Upper lobe of left lung (tissue), 6 donors: Measurements from ENCODE around the gene SERGEF. TPM values are rescaled to one million over a fixed set of nuclear protein-coding genes. Genes with fewer than 3 reads are reported as not detected.

Experiments
- ATAC-seq, 2 donors: fragments of 200-7000 bp; cut with Tn5 transposase; one replicate each; pipeline ENCODE4 v1.9.1; 2022; ENCODE audit warnings: mild to moderate bottlenecking in 2 of 2, moderate library complexity in 2 of 2; ENCODE audit not compliant: low FRiP score in 2 of 2
- DNase-seq, 2 donors: peaks; one replicate each; pipeline ENCODE4 v3.0.0-alpha.2; 2019 to 2020
- H3K27ac ChIP-seq, 4 donors: fragments of 200-600 bp; sonication (generic); one replicate each; pipeline ENCODE4 v1.5.1; 2016 to 2019
- H3K27me3 ChIP-seq, 4 donors: fragments of 200-600 bp; sonication (generic); one replicate each; pipeline ENCODE4 v1.5.1; 2017 to 2019
- H3K36me3 ChIP-seq, 4 donors: fragments of 200-600 bp; sonication (generic); one replicate each; pipeline ENCODE4 v1.5.1; 2016 to 2019
- H3K4me1 ChIP-seq, 4 donors: fragments of 200-600 bp; sonication (generic); one replicate each; pipeline ENCODE4 v1.5.1; 2018 to 2019
- H3K4me3 ChIP-seq, 4 donors: fragments of 200-600 bp; sonication (generic); one replicate each; pipeline ENCODE4 v1.5.1; 2017 to 2019; ENCODE audit warnings: mild to moderate bottlenecking in 2 of 4, moderate library complexity in 1 of 4
- H3K9me3 ChIP-seq, 4 donors: fragments of 200-600 bp; sonication (generic); one replicate each; pipeline ENCODE4 v1.5.1; 2018 to 2019
- CTCF ChIP-seq, 6 experiments: fragments of 450-650 bp in 4 of 6; fragments of 200-600 bp in 2 of 6; sonication (generic) in 2 of 6; IDR thresholded peaks; one replicate each; pipeline ENCODE4 v1.5.1; 2016 to 2019; ENCODE audit warnings: antibody characterized with exemption in 6 of 6
- EP300 ChIP-seq, 4 donors: sonication (generic); formaldehyde crosslinking; IDR thresholded peaks; one replicate each; pipeline ENCODE4 v1.5.1; 2017; ENCODE audit warnings: antibody characterized with exemption in 4 of 4, control low read depth in 2 of 4
- POLR2A ChIP-seq, 4 donors: fragments of 450-650 bp; IDR thresholded peaks; one replicate each; pipeline ENCODE4 v1.5.1; 2016 to 2017; ENCODE audit warnings: antibody characterized with exemption in 4 of 4, mild to moderate bottlenecking in 2 of 4
- POLR2AphosphoS5 ChIP-seq, 2 donors: sonication (generic); formaldehyde crosslinking; IDR thresholded peaks; one replicate each; pipeline ENCODE4 v1.5.1; 2017; ENCODE audit warnings: antibody characterized with exemption in 2 of 2
- WGBS, 2 donors: methylation state at CpG; one replicate each; pipeline ENCODE4 v1.1.5; 2017 to 2018; 5-methylcytosine and 5-hydroxymethylcytosine counted together
- total RNA-seq, 6 donors: library from RNA; depleted of rRNA in 4 of 6; stranded (reverse); fragments of >200 nt in 4 of 6; gene quantifications; one replicate each; pipeline versions ENCODE4 v1.1.0 to v1.2.1, GENCODE V29; 2016 to 2021
- donor health status: DM: no; HTN: no; CAD: no; lungs with moderate emphysema.
- donor health status: DM: no; HTN: yes; CAD: no; lungs with severe emphysema.

SERGEF gene
- total RNA-seq, 6 donors from 2014 or later: 21.7 to 40.5 (median 34.8) TPM

- DNase-seq (no peak), ATAC-seq (no peak)
- WGBS, 2 donors: 57 to 59% methylated on average over 3 of the region's 3 CpGs
- Histone ChIP-seq H3K27me3 (no peaks in the 10 kb centered on the region), H3K4me1 (peaks cover 0 to 5% (median 0%) of the 10 kb centered on the region in 4 donors), H3K9me3 (no peaks in the 10 kb centered on the region), H3K27ac (no peak overlapping the region), H3K36me3 (no peaks in the 10 kb centered on the region), H3K4me3 (no peak overlapping the region)
- TF ChIP-seq CTCF (IDR thresholded peaks at IDR 0.05) (no peak), POLR2AphosphoS5 (IDR thresholded peaks at IDR 0.05) (no peak), EP300 (IDR thresholded peaks at IDR 0.05) (no peak), POLR2A (IDR thresholded peaks at IDR 0.05) (no peak)
These were observed 202.1 kb downstream of the SERGEF start for GRCh38 chr11:17810746-17811145.

- TF ChIP-seq EP300 (IDR thresholded peaks at IDR 0.05) (no peak), POLR2AphosphoS5 (IDR thresholded peaks at IDR 0.05) (no peak), CTCF (IDR thresholded peaks at IDR 0.05) (no peak), POLR2A (IDR thresholded peaks at IDR 0.05) (no peak)
- H3K27me3 ChIP-seq: no peaks in the 10 kb centered on the region
- peaks cover 0 to 5% (median 0%) of the 10 kb centered on the region in 4 donors for H3K4me1 ChIP-seq
- ATAC-seq: no peak
- no peaks in the 10 kb centered on the region for H3K36me3 ChIP-seq
- 90 to 100% methylated on average over 1 of the region's 1 CpG for WGBS, 2 donors
- no peak overlapping the region for H3K27ac ChIP-seq
- no peaks in the 10 kb centered on the region for H3K9me3 ChIP-seq
- no peak for DNase-seq
- H3K4me3 ChIP-seq: no peak overlapping the region
These were observed 202.8 kb downstream of the SERGEF start for GRCh38 chr11:17810041-17810440.

GRCh38 chr11:17807034-17807433 lies 205.8 kb downstream of the SERGEF start:
- no peak for DNase-seq

GRCh38 chr11:17805873-17806272 lies 207.0 kb downstream of the SERGEF start:
- DNase-seq: no peak
- TF ChIP-seq POLR2AphosphoS5 (IDR thresholded peaks at IDR 0.05): no peak
- ATAC-seq: no peak
- 92 to 100% methylated on average over 1 of the region's 1 CpG for WGBS, 2 donors
- no peak overlapping the region for H3K27ac ChIP-seq
- no peaks in the 10 kb centered on the region for H3K27me3 ChIP-seq
- no peaks in the 10 kb centered on the region for H3K36me3 ChIP-seq
- H3K9me3 ChIP-seq: no peaks in the 10 kb centered on the region
- no peaks in the 10 kb centered on the region for H3K4me1 ChIP-seq
- H3K4me3 ChIP-seq: no peak overlapping the region

More at GRCh38 chr11:17807034-17807433, 205.8 kb downstream of the SERGEF start:
- no peak for ATAC-seq
- H3K36me3 ChIP-seq: no peaks in the 10 kb centered on the region
- no peaks in the 10 kb centered on the region for H3K4me1 ChIP-seq
- H3K4me3 ChIP-seq: no peak overlapping the region
- no peak overlapping the region for H3K27ac ChIP-seq
- no peaks in the 10 kb centered on the region for H3K9me3 ChIP-seq
- H3K27me3 ChIP-seq: no peaks in the 10 kb centered on the region
- no peak for TF ChIP-seq POLR2AphosphoS5 (IDR thresholded peaks at IDR 0.05)
- no peak for TF ChIP-seq POLR2A (IDR thresholded peaks at IDR 0.05)
- 83 to 84% methylated on average over 4 of the region's 4 CpGs for WGBS, 2 donors

- H3K27ac ChIP-seq: no peak overlapping the region
- no peaks in the 10 kb centered on the region for H3K36me3 ChIP-seq
- WGBS, 2 donors: 99 to 100% methylated on average over 3 to 4 of the region's 4 CpGs
- H3K4me3 ChIP-seq: no peak overlapping the region
- H3K27me3 ChIP-seq: no peaks in the 10 kb centered on the region
- DNase-seq: no peak
- TF ChIP-seq EP300 (IDR thresholded peaks at IDR 0.05) (no peak), POLR2AphosphoS5 (IDR thresholded peaks at IDR 0.05) (no peak), POLR2A (IDR thresholded peaks at IDR 0.05) (no peak), CTCF (IDR thresholded peaks at IDR 0.05) (no peak)
- no peaks in the 10 kb centered on the region for H3K9me3 ChIP-seq
- no peak for ATAC-seq
- H3K4me1 ChIP-seq: no peaks in the 10 kb centered on the region
These were observed 207.8 kb downstream of the SERGEF start for GRCh38 chr11:17805043-17805442.

- no peak for DNase-seq
- TF ChIP-seq EP300 (IDR thresholded peaks at IDR 0.05) (no peak), POLR2AphosphoS5 (IDR thresholded peaks at IDR 0.05) (no peak), POLR2A (IDR thresholded peaks at IDR 0.05) (no peak), CTCF (IDR thresholded peaks at IDR 0.05) (no peak)
- H3K4me3 ChIP-seq: no peak overlapping the region
- 81 to 87% methylated on average over 7 of the region's 7 CpGs for WGBS, 2 donors
- H3K4me1 ChIP-seq: no peaks in the 10 kb centered on the region
- H3K27ac ChIP-seq: no peak overlapping the region
- ATAC-seq: no peak
- no peaks in the 10 kb centered on the region for H3K27me3 ChIP-seq
- no peaks in the 10 kb centered on the region for H3K36me3 ChIP-seq
- H3K9me3 ChIP-seq: no peaks in the 10 kb centered on the region
These were observed 209.0 kb downstream of the SERGEF start for GRCh38 chr11:17803754-17804334.
